ENCODE measurements around the gene ACTL6B. TPM values are rescaled to one million over a fixed set of nuclear protein-coding genes. Genes with fewer than 3 reads are reported as not detected.

Gene ACTL6B
- total and polyA plus RNA-seq, 9 of the 15 experiments (the other 6 are each of a cell fraction or from before 2014, with no cell fraction given), result not detected

GRCh38 chr7:100626055-100626454 lies 30.2 kb downstream of the ACTL6B start (continued):
- TF ChIP-seq SFPQ (IDR thresholded peaks at IDR 0.05; ENCODE audit: low read depth, low read length) (no peak), ZZZ3 (IDR thresholded peaks at IDR 0.05) (no peak), PBX2 (CRISPR knock-in tag; IDR thresholded peaks at IDR 0.05; ENCODE audit: low read depth) (no peak), PBX2 (tag; conservative IDR thresholded peaks at IDR 0.05; ENCODE audit: low read depth) (no peak), MTA1 (IDR thresholded peaks at IDR 0.05; ENCODE audit: borderline replicate concordance) (0 out of 2 replicates have a peak, but pooled peaks have one; percentile 44), ZNF263 (CRISPR knock-in tag; IDR thresholded peaks at IDR 0.05; ENCODE audit: borderline replicate concordance) (no peak), LEF1 (IDR thresholded peaks at IDR 0.05) (peak; percentile 31), NELFE (IDR thresholded peaks at IDR 0.05; ENCODE audit: insufficient read depth, insufficient read length) (no peak), GTF3C2 (IDR thresholded peaks at IDR 0.05; ENCODE audit: borderline replicate concordance, extremely low read depth, insufficient read length) (peak; percentile 44), SMARCA5 (IDR thresholded peaks at IDR 0.05) (peak; percentile 99), HNRNPUL1 (IDR thresholded peaks at IDR 0.05; ENCODE audit: low read length) (no peak), ARHGAP35 (IDR thresholded peaks at IDR 0.05; ENCODE audit: partially characterized antibody) (peak; percentile 37), THRB (CRISPR knock-in tag; conservative IDR thresholded peaks at IDR 0.05) (0 out of 2 replicates have a peak, but pooled peaks have one; percentile 8), ETV1 (tag; conservative IDR thresholded peaks at IDR 0.05; ENCODE audit: low read depth) (no peak), RHOXF2B (CRISPR knock-in tag; conservative IDR thresholded peaks at IDR 0.05) (no peak), NFIC (IDR thresholded peaks at IDR 0.05) (0 out of 2 replicates have a peak, but pooled peaks have one; percentile 6), RBM39 (optimal IDR thresholded peaks at IDR 0.05; ENCODE audit: low read depth, low read length) (no peak), ESRRA (IDR thresholded peaks at IDR 0.05; ENCODE audit: borderline replicate concordance, low read depth) (0 out of 2 replicates have a peak, but pooled peaks have one; percentile 11), RCOR1 (IDR thresholded peaks at IDR 0.05; ENCODE audit: borderline replicate concordance in 1 of 2, low read depth in 2 of 2, low read length in 2 of 2) (peak; percentile 26 to 66), FIP1L1 (IDR thresholded peaks at IDR 0.05; ENCODE audit: low read depth, low read length, poor library complexity, severe bottlenecking) (no peak), BCOR (IDR thresholded peaks at IDR 0.05) (peak; percentile 98)

All from K562 (cell line).